Mesendoderm (in vitro differentiated cells): ENCODE measurements around the gene FBXO38. TPM values are rescaled to one million over a fixed set of nuclear protein-coding genes. Genes with fewer than 3 reads are reported as not detected.

Source experiments
- DNase-seq: peaks from one replicate; pipeline ENCODE4 v3.0.0; 2013
- H2AK5ac ChIP-seq: 2 replicates; pipeline ENCODE4 v1.6.1; 2013; ENCODE audit warnings: low read length, inconsistent platforms
- H2BK120ac ChIP-seq: 2 replicates; pipeline ENCODE4 v1.6.1; 2013; ENCODE audit warnings: low read depth, mild to moderate bottlenecking, low read length, moderate library complexity, mixed read lengths
- H2BK15ac ChIP-seq: replicated peaks from 2 replicates; pipeline ENCODE4 v1.6.1; 2013; ENCODE audit warnings: low read depth, mild to moderate bottlenecking, moderate library complexity
- H2BK5ac ChIP-seq: 2 replicates; pipeline ENCODE4 v1.6.1; 2013; ENCODE audit warnings: low read length, inconsistent platforms
- H3K18ac ChIP-seq: 2 replicates; pipeline ENCODE4 v1.6.1; 2013; ENCODE audit warnings: mild to moderate bottlenecking, low read length, mixed read lengths
- H3K23ac ChIP-seq: one replicate; pipeline ENCODE4 v1.6.1; 2013; ENCODE audit warnings: low read length
- H3K27ac ChIP-seq: 2 replicates; pipeline ENCODE4 v1.5.1; 2013; ENCODE audit warnings: low read depth, mild to moderate bottlenecking, inconsistent platforms, low read length, moderate library complexity
- H3K27me3 ChIP-seq: 2 replicates; pipeline ENCODE4 v1.6.1; 2013; ENCODE audit warnings: low read length, control low read depth, mild to moderate bottlenecking, inconsistent platforms; ENCODE audit not compliant: insufficient read depth, poor library complexity
- H3K36me3 ChIP-seq: 2 replicates; pipeline ENCODE4 v1.6.1; 2013; ENCODE audit warnings: low read length, inconsistent platforms; ENCODE audit not compliant: control insufficient read depth, insufficient read depth
- H3K4ac ChIP-seq: one replicate; pipeline ENCODE4 v1.6.1; 2013; ENCODE audit warnings: low read depth, mild to moderate bottlenecking, low read length, moderate library complexity
- H3K4me1 ChIP-seq: 2 replicates; pipeline ENCODE4 v1.6.1; 2013; ENCODE audit warnings: low read depth, low read length, inconsistent platforms; ENCODE audit not compliant: control insufficient read depth
- H3K4me2 ChIP-seq: 2 replicates; pipeline ENCODE4 v1.6.1; 2013; ENCODE audit warnings: low read length
- H3K4me3 ChIP-seq: 2 replicates; pipeline ENCODE4 v1.5.1; 2013; ENCODE audit warnings: mild to moderate bottlenecking, low read length
- H3K56ac ChIP-seq: one replicate; pipeline ENCODE4 v1.6.1; 2013; ENCODE audit warnings: low read length
- H3K79me1 ChIP-seq: 2 replicates; pipeline ENCODE4 v1.6.1; 2013; ENCODE audit warnings: low read length, inconsistent platforms
- H3K79me2 ChIP-seq: 2 replicates; pipeline ENCODE4 v1.6.1; 2013; ENCODE audit warnings: mild to moderate bottlenecking, low read length; ENCODE audit not compliant: control insufficient read depth, insufficient read depth
- H3K9ac ChIP-seq: 2 replicates; pipeline ENCODE4 v1.6.1; 2013; ENCODE audit warnings: low read length, inconsistent platforms
- H4K5ac ChIP-seq: one replicate; pipeline ENCODE4 v1.6.1; 2013; ENCODE audit warnings: low read length
- H4K8ac ChIP-seq: one replicate; pipeline ENCODE4 v1.6.1; 2013; ENCODE audit warnings: low read depth, mild to moderate bottlenecking, control low read depth, low read length, moderate library complexity
- WGBS: extraction: QIAGEN DNeasy Blood & Tissue Kit; methylation state at CpG from one replicate; pipeline ENCODE4 v1.1.7; 2013; ENCODE audit warnings: low lambda C conversion rate, missing lambda C conversion rate; ENCODE audit not compliant: insufficient coverage; ENCODE audit errors: extremely low coverage; 5-methylcytosine and 5-hydroxymethylcytosine counted together
- polyA plus RNA-seq, 2 experiments: library from polyadenylated mRNA; stranded (reverse); fragments of 200-250 nt; gene quantifications; one replicate each; pipeline ENCODE4 v1.2.3, GENCODE V29; 2013

Gene FBXO38, protein sequence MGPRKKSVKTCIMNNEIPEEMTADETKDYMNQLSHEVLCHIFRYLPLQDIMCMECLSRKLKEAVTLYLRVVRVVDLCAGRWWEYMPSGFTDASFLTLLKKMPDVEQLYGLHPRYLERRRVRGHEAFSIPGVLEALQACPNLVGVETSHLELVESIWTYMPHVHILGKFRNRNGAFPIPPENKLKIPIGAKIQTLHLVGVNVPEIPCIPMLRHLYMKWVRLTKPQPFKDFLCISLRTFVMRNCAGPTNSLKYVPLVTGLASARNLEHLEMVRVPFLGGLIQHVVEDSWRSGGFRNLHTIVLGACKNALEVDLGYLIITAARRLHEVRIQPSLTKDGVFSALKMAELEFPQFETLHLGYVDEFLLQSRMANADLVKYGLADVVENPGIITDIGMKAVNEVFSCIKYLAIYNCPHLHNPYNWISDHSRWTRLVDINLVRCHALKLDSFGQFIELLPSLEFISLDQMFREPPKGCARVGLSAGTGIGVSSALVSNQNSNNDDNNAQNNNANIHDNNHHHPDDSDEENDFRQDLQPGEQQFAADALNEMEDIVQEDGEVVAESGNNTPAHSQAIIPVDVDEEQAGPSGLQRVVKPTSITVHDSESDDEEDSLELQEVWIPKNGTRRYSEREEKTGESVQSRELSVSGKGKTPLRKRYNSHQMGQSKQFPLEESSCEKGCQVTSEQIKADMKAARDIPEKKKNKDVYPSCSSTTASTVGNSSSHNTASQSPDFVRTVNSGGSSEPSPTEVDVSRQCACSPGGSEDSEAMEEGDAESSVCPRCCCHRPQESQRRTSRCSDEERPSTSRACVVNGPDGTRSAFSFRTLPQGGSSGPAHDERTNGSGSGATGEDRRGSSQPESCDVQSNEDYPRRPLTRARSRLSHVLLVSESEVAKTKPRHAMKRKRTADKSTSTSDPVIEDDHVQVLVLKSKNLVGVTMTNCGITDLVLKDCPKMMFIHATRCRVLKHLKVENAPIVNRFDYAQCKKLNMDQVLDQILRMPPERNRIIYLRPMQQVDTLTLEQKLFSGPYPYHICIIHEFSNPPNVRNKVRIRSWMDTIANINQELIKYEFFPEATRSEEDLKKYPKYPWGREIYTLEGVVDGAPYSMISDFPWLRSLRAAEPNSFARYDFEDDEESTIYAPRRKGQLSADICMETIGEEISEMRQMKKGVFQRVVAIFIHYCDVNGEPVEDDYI
- 20.4 TPM for polyA plus RNA-seq (2013, experiment 1 of 2)
- polyA plus RNA-seq (2013, experiment 2 of 2), result 20.4 TPM

DNA sequence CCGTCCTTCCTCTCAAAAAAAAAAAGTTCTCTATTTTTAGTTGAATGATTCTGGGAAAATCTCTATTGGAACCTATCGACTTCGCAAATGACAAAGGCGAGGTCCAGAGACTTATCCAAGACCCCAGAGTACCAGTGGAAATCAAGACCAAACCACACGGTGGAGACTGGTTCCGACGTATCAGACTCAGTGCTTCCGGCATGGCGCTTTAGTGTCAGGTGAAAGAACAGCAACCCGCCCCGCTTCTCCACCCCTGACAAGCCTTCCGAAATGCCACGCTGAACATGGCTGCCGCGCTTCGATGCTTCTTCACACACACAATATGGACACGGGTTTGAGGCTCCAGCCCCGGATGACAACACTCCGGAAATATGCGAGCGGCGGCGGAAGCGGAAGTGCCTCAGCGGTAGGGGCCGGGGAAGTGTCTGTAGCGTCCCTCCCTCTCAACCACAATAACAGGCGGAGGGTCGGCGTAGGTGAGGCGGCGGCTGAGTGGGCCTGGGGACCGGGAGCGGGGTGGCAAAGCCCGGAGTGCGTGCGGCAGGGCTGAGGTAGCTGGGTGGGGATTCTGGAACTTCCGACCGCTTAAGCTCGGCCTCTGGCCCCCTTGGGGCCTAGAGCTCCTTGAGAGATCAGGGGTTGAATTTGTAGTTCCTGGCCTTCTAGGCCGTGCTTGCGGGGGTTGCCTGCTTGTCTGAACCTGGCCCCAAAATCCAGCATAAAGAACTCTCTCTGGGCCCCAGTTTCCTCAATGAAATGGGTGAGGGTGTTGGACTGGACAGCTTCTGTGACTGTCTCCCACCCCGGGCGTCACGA lies at the start of gene FBXO38:
TSS of gene FBXO38 (plus strand) at position 395 of the 816 bp plus-strand sequence. CDS start 10,819 bp downstream, outside the sequence.
- Histone ChIP-seq H3K27me3 (no peaks in the 10 kb centered on the region), H3K23ac (no peak within 1 kb of the TSS), H3K9ac (peak within 1 kb of the TSS; percentile 92), H3K4ac (peak within 1 kb of the TSS; percentile 17), H3K27ac (peak within 1 kb of the TSS; percentile 38), H3K79me2 (peaks cover 26% of the 10 kb centered on the region), H3K36me3 (no peaks in the 10 kb centered on the region), H3K4me2 (peak within 1 kb of the TSS; percentile 92), H2BK5ac (no peak within 1 kb of the TSS), H2BK120ac (no peak within 1 kb of the TSS), H3K4me3 (peak within 1 kb of the TSS; percentile 85), H4K5ac (no peak within 1 kb of the TSS), H2AK5ac (no peak within 1 kb of the TSS), H4K8ac (peak within 1 kb of the TSS; percentile 77), H3K56ac (peak within 1 kb of the TSS; percentile 91), H2BK15ac (no peak within 1 kb of the TSS), H3K79me1 (peaks cover 24% of the 10 kb centered on the region), H3K4me1 (peaks cover 4% of the 10 kb centered on the region), H3K18ac (peak within 1 kb of the TSS; percentile 3)
- DNase-seq, result peak; percentile 99
- WGBS, result no CpG with 5 or more reads among the region's 45 CpGs

DNA sequence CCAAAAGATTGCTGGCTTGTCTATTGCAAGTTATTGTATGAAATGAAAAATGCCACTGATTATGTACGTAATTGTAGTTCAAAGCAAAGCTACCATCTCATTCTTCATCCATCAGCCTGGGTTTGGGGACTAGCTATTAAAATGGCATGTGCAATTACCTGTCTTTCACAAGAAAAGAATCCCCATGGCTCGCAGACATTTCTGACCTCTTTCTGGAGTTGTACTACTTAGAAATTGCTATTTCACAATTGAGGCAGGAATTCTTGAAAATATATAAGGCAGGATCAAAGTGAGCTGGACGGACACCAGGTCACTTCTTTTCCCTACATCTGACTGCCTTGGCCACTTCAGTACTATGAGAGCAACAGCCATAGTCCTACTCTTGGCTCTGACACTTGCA lies 48.5 kb upstream of the FBXO38 start, which contains the start of gene SPINK9:
TSS of gene SPINK9 (plus strand) at position 301 of the 400 bp plus-strand sequence. CDS start at position 356, 55 bp downstream.
- DNase-seq, result no peak
- no peak within 1 kb of the TSS for H2AK5ac ChIP-seq
- H3K56ac ChIP-seq, result no peak within 1 kb of the TSS
- H3K79me2 ChIP-seq, result no peaks in the 10 kb centered on the region
- no peaks in the 10 kb centered on the region for H3K4me1 ChIP-seq
- H3K4ac ChIP-seq, result no peak within 1 kb of the TSS
- H3K36me3 ChIP-seq, result no peaks in the 10 kb centered on the region
- WGBS, result no CpG with 5 or more reads among the region's 3 CpGs
- H4K5ac ChIP-seq, result no peak within 1 kb of the TSS
- no peaks in the 10 kb centered on the region for H3K27me3 ChIP-seq
- no peak within 1 kb of the TSS for H3K23ac ChIP-seq
- no peak within 1 kb of the TSS for H3K4me3 ChIP-seq
- no peak within 1 kb of the TSS for H2BK120ac ChIP-seq
- no peak within 1 kb of the TSS for H3K18ac ChIP-seq
- no peaks in the 10 kb centered on the region for H3K79me1 ChIP-seq
- H2BK15ac ChIP-seq, result no peak within 1 kb of the TSS
- H3K4me2 ChIP-seq, result no peak within 1 kb of the TSS
- H2BK5ac ChIP-seq, result no peak within 1 kb of the TSS
- H3K9ac ChIP-seq, result no peak within 1 kb of the TSS
- no peak within 1 kb of the TSS for H3K27ac ChIP-seq
- H4K8ac ChIP-seq, result no peak within 1 kb of the TSS

DNA sequence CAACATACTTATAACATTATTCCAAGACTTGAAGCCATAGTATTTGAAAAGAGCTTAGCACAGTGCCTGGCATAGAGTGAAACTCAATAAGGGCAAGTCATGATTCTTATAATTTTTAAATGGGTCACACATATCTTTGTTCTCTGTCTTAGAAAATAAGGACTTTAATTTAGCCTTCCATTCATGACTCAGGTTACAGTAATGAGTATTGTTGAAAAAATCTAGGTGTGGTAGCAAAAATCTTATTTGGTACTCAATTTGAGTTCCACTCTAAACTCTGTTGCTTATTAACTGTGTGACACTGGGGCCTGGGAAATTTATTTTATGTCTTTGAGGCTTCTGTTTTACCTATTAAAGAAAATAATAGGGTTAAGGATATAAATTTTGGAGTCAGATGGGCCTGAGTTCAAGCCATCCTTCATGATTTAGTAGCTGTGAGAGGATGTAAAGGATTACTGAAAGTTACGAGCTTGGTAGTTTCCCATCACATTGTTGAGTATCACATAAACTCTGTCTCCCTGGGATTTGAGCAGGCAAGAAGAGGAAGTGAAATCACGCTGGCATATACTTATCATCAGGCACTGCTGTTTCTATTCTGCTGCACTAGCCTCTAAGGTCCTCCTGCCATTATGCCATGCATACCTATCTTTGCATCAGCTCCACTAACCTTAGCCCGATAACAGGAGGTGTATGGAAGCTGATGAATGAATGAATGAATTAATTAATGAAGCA lies 46.9 kb upstream of the FBXO38 start:
- Histone ChIP-seq H2AK5ac (no peak overlapping the region), H3K18ac (no peak overlapping the region), H4K5ac (no peak overlapping the region), H2BK5ac (no peak overlapping the region), H3K79me1 (no peaks in the 10 kb centered on the region), H2BK15ac (no peak overlapping the region), H3K23ac (no peak overlapping the region), H3K4ac (no peak overlapping the region), H3K56ac (no peak overlapping the region), H3K4me3 (no peak overlapping the region), H3K4me2 (no peak overlapping the region), H3K36me3 (no peaks in the 10 kb centered on the region), H3K9ac (no peak overlapping the region), H3K4me1 (no peaks in the 10 kb centered on the region), H2BK120ac (no peak overlapping the region), H3K27ac (no peak overlapping the region), H3K27me3 (no peaks in the 10 kb centered on the region), H3K79me2 (no peaks in the 10 kb centered on the region), H4K8ac (no peak overlapping the region)
- no peak for DNase-seq
- WGBS, result no CpG with 5 or more reads among the region's 3 CpGs

DNA sequence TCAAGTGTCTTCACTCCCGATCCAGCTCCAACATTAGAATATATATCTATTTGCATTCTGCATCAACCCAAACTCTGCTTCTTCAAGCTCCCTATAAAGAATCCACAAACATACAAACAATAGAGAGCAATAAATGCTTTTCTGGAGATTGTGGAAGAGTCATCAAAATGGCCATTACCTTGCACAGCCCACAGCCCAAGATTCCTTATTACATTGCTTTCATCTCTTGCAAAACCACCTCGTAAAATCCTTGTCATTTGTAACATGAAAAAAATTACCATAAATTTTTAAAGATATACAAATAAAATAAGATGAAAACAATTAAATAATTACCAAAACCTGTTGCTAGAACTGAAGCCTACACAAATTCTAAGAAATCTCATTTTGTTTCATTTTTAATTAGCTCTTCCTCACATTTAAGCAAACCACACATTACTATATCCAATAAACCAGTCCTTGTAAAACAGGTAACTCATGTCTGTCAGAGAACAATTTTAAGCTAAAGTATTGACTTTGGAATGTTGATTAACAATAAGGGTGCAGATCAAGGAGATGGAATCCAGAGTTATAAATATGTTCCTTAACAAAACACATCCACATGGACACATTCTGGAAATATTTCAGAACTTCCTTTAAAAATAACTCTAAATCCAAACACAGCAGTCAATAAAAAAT lies 41.2 kb upstream of the FBXO38 start:
- H3K27ac ChIP-seq, result no peak overlapping the region
- no peak overlapping the region for H4K5ac ChIP-seq
- H3K18ac ChIP-seq, result no peak overlapping the region
- DNase-seq, result no peak
- H2BK5ac ChIP-seq, result no peak overlapping the region
- no peaks in the 10 kb centered on the region for H3K36me3 ChIP-seq
- no peaks in the 10 kb centered on the region for H3K79me2 ChIP-seq
- WGBS, result no CpG with 5 or more reads among the region's 2 CpGs
- no peak overlapping the region for H2AK5ac ChIP-seq
- H3K27me3 ChIP-seq, result no peaks in the 10 kb centered on the region
- no peak overlapping the region for H2BK120ac ChIP-seq
- no peak overlapping the region for H3K4me2 ChIP-seq
- no peak overlapping the region for H3K23ac ChIP-seq
- no peak overlapping the region for H2BK15ac ChIP-seq
- H3K79me1 ChIP-seq, result no peaks in the 10 kb centered on the region
- H3K56ac ChIP-seq, result no peak overlapping the region
- no peak overlapping the region for H3K9ac ChIP-seq
- H4K8ac ChIP-seq, result no peak overlapping the region
- no peak overlapping the region for H3K4ac ChIP-seq
- no peak overlapping the region for H3K4me3 ChIP-seq
- H3K4me1 ChIP-seq, result no peaks in the 10 kb centered on the region
